GM19099 (cell line): Measurements from ENCODE around the gene NFATC2.

Source experiments
- POLR2A ChIP-seq: IDR thresholded peaks from 3 replicates; pipeline ENCODE4 v1.6.1; 2011; ENCODE audit warnings: low read depth; ENCODE audit not compliant: insufficient read length; ENCODE audit errors: extremely low read depth

Gene NFATC2

DNA sequence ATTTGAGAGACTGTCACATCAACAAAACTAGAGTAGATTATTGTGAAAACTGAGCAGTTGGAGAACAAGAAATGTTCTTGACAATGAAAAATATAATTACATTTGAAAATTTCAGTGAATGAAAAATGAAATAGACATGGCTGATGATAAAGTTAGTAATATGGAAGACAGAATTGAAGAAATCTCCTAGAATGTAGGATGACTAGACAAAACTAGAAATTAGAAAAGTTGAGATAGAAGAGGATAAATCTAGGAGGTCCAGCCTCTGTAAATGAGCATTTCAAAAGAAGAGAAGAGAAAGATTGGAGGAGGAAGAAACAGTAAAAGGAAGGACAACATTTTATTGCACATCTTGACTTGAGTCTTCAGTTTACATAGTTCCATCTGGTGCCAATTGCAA, 178.7 kb downstream of the NFATC2 start:
- TF ChIP-seq POLR2A, result no peak

DNA sequence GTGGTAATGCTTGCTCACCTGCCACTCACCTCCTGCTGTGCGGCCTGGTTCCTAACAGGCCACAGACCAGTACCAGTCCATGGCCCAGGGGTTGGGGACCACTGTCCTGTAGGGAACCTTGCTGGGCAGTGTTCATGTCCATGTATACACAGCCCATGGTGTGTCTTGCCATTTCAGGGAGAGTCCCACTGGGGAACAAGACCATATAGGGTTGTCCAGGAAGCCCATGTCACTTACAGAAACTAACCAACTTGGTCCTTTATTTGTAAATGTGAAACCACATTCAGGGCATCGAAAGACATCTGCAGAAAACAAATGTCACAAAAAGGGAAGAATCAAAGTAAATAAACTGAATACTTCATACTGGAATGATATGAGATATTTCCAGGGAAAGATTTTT, 179.1 kb downstream of the NFATC2 start:
- no peak for TF ChIP-seq POLR2A

DNA sequence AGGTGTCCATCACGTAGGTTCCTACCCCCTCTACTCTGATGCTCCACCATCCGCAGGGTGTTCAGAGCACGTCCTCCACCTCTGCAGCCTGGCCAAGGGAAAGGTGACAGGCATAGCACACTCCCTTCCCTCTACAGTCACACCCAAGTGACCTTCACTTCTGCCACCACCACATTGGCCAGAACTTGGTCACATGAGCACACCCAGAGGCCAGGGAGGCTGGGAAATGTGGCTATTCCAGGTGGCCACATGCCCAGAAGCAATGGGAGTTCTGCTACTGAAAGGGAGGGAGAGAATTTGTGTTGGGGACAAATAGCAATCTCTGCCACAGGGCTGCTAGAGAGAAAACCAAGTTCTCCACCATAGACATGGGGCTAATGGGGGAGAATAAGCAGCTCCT, 180.3 kb downstream of the NFATC2 start:
- TF ChIP-seq POLR2A, result no peak

DNA sequence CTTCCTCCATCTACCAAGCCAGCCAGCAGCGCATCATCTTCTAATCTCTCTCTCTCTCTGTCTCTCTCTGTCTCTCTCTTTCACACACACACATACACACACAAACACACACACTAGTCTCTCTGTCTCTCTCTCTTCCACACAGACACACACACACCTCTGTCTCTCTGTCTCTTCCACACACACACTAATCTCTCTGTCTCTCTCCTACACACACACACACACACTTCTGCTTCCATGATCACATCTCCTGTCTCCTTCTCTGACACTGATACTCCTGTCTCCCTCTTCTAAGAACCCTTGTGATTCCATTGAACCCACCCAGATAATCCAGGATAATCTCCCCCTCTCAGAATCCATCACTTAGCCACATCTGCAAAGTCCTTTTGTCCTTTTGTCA, 181.3 kb downstream of the NFATC2 start:
- TF ChIP-seq POLR2A, result no peak

DNA sequence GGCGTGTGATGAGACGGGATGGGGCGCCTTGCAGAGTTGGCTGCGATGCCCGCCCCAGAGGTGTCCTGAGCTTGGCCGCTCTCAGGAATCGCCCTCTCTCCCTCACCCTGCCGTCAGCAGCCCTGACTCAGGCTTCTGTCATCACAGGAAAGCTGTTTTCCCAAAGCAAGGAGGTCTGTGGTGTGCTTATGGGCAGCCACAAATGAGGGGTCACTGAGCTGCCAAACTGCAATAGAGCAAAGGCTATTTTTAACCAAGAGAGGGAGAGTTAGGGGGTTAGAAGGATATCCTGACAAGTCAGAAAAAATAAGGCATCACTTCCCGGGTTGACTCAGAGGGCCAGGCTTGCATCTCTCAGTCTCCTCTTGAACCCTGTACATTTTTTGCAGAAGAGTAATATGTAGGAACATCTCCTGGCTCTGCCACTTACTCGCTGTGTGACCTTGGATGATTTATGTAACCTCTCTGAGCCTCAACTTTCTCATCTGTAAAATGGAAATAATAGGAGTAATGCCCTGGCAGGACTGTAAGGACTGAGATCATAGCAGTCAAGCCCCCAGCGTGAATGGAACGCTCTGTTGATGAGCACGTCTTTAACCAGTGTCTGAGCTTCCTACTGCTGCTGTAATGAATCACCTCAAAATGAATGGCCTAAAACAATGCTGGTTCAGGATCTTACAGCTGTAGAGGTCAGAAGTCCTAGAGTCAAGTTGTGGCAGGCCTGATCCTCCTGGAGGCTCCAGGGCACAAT, 181.9 kb downstream of the NFATC2 start:
- TF ChIP-seq POLR2A, result no peak

DNA sequence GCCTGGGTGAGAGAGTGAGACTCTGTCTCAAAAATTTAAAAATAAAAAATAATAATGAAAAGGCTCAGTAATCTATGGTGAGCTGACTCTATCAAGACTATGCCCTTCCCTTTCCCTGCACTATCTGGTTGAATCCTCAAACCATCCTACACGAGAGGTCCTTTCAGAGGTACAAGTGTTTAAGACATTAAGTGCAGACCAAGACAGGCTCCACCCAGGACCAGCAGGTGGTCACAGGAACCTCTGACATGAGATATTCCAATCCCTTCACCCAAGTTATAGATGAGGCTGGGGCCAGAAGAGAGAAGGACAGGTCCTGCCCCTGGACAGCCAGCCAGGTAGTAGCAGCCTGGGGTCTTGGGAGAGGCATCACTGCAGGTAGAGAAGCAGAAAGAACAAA, 182.6 kb downstream of the NFATC2 start:
- no peak for TF ChIP-seq POLR2A

DNA sequence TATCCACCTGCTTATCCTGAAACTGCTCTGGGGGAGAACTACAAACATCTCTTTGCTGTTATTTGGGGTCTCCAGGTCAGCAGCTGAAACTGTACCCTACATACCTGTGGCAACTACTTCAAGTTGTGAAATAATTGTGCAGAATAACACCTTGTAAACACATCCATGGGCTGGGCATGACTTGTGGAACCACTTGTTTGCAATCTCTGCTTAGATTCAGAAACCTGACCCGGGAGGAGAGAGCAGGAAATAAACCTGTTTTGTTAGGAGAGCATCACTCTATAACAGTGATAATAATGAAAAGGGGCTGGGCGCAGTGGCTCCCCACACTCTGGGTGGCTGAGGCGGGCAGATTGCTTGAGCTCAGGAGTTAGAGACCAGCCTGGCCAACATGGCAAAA, 183.1 kb downstream of the NFATC2 start:
- no peak for TF ChIP-seq POLR2A

DNA sequence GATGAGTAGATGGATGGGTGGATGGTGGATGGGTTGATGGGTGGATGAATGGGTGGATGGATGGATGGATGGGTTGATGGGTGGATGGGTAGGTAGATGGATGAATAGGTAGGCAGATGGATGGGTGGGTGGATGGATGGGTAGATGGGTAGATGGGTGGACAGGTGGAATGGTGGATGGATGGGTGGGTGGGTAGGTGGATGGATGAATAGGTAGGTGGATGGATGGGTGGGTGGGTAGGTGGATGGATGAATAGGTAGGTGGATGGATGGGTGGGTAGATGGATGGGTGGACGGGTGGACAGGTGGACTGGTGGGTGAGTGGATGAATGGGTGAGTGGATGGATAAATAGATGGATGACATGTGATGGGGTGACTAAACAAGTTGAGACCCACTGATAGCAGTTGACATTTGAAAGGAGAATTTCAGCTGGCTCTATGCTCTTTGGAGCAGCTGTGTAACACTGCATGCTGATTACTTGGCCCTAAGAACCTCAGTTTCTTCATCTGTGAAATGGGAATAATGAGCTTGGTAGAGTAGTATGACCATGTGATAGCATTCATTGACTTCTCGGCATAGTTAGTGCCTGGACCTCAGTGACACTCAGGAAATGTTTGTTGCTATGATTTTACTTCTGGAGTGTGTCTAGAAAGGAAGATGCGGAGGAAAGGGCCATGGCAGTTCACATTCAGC, 184.3 kb downstream of the NFATC2 start:
- TF ChIP-seq POLR2A, result no peak

DNA sequence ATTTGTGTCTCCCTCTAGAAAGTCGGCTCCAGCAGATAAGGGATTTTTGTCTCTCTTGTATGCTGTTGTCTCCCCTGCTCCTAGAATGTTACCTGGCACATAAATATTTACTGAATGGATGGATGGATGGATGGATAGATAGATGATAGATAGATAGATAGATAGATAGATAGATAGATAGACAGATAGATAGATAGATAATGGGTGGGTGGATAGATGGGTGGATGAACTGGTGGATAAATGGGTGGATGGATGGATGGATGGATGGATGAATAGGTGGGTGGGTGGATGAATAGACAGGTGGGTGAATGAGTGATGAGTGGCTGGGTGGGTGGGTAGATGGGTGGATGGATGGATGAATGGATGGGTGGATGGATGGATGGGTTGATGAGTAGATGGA, 185.0 kb downstream of the NFATC2 start:
- TF ChIP-seq POLR2A, result no peak

DNA sequence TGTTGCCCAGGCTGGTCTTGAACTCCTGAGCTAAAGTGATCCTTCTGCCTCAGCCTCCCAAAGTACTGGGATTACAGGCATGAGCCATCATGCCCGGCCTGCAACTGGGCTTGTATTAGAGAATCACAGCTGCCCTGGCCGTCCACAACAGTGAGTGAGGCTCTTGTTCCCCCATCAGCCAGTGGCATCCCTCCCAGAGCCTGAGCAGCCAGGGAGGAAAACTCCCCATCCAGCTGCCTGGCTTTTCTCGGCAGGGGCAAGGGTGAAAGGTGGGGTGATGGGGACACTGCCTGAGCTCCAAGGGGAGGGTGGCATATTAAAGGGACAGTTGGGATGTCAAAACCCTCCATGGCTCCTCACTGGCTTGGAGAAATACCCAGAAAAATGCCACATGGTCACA, 185.6 kb downstream of the NFATC2 start:
- no peak for TF ChIP-seq POLR2A

DNA sequence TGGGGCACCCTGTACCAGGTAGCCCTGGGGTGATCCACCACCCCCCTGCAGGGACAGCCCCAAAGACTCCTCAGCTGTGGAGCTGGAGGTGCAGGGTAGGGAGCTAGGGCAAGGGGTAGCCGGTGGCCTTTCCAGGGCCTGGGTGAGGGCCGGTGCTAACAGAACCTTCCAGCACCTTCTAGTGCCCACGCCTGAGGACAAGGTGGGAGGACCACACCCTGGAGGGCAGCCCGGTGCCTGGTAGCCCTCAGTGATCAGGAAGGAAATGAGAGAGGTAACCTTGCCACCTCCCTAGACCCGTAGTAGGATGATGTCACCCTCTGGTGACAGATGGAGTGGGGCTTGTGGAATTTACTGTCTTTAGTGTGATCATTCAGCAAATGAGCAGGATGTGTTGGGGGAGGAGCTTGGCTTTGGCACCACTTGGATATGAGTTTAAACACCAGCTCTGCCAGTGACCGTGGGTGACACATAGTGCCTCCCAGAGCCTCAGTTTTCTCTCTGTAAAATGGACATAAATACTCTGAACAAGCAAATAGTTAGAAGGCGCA, 187.7 kb downstream of the NFATC2 start:
- no peak for TF ChIP-seq POLR2A

DNA sequence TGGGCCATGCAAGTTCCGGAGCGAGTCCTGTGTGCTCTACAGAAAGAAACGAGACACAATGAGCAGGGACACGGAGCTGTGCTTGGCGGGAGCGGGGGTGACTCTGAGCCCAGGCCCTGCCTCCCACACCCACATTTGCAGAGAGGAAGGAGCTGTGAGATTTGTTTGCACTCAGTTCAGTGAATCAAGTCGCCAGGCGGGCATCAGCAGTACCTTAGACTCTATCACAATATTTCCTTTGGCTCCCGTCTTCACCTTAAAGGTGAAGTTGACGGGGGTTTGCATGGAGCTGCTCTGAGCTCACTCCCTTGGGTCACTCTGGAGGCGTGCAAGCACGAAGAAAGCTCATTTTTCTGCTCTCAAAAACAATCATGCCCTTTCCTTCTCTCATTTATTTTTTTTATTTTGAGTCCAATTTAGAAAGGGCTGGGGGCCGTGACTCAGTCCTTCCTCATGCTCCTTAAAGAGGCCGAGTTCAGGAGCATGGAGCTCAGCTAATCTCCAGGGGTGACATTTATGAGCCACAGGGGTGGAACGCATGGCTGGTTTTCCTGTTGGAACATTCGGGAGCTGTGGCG, 188.2 kb downstream of the NFATC2 start:
- no peak for TF ChIP-seq POLR2A

DNA sequence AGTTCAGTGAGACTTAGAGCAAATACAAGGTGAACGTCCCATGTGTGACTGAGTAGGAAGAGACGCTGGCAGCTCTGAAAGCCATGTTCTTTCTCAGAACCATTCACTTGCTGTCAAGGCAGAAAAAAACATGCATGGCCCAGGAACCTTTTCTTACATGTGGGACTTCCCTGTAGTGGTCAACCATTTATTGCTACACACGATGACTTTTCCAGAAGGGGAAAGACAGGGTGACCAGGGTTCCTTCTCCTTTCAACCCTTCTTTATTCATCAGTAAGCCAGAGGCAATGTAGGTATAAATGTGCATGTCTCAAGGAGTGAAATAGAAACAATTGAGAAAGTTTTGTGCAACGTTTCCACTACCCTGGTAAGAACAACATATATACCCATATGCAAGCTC, 189.0 kb downstream of the NFATC2 start:
- TF ChIP-seq POLR2A, result no peak

DNA sequence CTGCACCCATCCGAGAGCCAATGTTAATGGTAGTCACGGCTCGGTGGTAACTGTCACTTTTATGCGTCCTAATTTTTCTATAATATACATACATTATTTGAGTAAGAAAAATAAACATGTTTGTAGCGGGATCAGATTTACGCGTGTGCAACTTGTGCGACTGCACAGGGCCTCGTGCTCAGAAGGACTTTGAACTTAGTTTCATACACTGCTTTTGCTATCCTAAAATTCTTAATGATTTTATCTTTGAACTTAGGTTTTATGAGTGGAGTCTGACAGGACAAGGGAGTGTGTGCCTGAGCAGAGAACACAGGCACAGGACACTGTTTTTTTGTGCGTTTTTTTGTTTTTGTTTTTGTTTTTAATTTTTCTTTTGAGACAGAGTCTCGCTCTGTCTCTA, 189.7 kb downstream of the NFATC2 start:
- TF ChIP-seq POLR2A, result no peak

DNA sequence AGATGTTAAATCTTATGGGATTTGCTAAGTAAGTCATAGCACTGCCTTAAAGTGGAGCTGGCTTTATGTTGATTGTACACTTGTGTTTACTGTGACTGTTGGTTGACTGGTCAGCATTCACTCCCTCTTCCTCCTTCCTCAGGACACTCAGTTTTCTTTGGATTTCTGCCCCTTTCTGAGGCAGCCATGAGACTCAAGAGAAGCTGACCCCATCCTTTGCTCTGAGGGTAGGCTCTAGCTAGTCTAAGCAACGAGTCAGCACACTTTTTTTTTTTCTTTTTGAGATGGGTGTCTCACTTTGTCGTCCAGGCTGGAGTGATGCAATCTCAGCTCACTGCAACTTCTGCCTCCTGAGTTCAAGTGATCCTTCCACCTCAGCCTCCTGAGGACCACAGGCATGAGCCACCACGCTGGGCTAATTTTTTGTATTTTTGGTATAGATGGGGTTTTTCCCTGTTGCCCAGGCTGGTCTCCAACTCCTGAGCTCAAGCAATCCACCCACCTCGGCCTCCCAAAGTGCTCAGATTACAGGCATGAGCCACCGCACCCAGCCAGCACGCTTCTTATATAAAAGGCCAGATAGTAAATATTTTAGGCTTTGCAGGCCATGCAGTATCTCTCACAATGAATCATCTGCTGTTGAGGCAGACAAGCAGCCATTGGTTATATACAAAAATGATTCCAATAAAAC, 191.4 kb downstream of the NFATC2 start:
- no peak for TF ChIP-seq POLR2A
